ENCODE results near the gene BCCIP.
A peak's percentile ranks its signal among the peaks of the same experiment; 100 is the strongest.

Gene BCCIP

DNA sequence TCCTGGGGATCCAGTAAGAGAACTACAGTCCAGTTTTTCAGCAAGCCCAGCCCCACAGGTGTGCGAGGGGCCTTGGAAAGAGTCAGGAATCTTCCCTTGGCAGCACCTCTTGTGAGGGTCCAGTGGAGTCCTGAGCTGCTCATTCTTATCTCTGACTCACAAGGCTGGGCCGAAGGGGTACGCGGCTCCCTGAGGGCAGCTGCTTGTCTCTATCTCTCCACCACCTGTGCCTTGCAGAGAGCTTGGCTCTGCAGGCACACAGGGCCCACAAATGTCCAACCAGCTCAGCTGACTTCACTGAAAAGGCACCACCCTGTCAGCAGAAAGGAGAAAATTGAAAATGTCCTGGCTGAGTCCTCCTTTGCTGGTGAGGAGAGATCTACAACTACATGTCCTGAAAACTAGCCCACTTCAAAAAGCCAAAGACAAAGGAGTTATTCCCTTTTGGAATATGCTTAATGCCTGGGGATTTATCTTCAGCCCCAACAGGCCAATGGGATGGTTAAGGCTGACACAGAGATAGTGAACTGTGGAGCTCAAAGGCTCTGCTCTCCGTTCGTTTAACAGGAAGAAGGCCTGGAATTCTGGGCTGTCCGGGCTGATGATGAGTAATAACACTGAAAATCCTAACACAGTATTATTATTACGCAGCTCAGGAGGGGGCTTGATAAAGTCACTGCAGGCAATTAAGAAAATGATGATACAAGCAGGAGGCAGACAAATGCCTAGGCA lies 23.7 kb upstream of the BCCIP start:
- no peak for DNase-seq

DNA sequence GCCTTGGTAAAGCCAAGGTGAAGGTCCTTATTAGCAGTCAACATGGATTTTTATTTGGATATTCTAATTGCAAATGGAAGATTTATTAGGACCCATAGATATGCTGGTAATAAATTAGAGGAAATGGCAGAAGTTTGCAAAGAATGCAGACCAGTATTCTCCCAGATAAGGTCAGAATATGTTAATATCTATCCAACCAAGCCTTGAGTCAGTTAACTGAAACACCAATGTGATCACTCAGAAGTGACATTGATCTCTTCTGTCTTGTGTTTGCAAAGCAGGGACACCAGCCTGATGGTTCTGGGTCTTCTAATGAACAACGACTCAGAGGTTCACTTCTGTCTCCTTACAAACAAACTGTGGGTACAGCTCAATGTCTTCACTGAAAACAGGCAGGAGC lies 21.8 kb upstream of the BCCIP start:
- DNase-seq: no peak

DNA sequence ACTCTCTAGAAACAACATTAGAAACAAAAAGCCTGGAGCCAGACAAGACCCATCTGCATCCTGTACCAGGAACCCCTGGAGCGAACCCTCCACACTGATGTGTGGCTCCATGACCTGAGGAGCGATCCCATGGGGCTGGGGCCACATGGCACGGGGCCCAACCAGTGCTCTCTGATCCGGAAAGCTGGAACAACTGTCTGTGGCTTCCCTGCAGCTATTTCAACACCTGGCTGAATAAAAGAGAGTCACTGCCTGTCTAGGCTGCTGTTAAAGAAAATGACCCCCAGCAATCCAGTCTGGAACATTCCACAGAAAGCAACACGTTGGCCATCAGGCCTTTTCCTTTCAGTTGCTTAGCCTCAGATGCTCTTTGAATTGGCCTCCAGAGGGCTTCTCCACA lies 21.2 kb upstream of the BCCIP start:
- DNase-seq: no peak

DNA sequence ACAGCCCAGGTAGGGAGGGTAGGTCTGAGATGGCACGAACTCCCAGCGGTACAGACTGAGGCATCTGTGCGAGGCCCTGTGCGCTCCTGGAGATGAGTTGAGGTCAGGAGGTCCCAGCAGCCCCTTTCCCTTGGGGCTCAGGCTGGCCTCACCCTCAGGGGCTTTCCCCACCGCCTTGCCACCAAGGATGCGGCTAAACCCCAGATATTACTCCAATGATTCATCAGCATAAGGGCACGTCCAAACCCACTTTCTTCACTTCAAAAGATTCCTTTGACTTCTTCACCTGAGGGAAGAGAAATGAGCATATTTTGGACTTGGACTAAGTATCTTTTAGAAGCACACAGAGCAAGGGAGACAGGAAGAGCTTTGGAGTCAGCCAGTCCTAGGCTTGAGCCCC lies 20.6 kb upstream of the BCCIP start:
- DNase-seq: no peak

DNA sequence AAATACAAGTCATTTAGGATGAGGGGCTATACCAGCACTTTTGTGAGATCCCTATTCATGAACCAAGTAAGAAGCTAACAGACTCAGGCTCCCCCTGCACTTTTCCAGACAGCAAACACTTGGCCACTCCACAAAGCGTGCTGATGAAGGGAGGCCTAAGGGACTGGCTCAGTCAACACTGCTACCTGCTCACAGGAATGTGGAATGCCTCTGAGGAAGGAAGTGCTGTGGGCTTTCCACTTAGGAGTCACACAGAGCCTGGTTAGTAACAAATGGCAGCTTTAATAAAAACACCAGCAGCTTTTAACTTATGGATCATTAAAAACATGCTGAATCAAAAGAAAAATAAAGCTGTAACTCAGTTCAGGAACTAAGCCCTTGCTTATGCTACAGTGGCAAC lies 15.3 kb upstream of the BCCIP start:
- no peak for DNase-seq

DNA sequence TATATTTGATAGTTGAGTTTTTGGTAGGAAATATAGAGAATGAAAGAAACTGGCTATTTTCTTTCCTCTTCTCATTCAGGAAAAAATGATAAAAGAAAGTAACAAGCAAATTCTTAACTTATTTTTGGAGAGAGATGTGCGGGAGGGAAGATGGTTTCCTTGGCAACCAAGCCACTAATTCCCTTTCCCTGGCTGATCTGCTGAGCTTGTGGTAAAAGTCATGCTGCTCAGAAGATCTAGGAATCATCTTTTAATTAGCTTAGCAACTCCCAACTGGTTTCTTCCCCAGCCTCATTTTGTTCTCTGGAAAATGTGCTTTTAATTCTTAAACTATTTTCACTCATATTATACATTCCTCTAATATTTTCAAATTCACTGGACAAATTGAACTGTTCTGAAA lies 12.1 kb upstream of the BCCIP start:
- no peak for DNase-seq

DNA sequence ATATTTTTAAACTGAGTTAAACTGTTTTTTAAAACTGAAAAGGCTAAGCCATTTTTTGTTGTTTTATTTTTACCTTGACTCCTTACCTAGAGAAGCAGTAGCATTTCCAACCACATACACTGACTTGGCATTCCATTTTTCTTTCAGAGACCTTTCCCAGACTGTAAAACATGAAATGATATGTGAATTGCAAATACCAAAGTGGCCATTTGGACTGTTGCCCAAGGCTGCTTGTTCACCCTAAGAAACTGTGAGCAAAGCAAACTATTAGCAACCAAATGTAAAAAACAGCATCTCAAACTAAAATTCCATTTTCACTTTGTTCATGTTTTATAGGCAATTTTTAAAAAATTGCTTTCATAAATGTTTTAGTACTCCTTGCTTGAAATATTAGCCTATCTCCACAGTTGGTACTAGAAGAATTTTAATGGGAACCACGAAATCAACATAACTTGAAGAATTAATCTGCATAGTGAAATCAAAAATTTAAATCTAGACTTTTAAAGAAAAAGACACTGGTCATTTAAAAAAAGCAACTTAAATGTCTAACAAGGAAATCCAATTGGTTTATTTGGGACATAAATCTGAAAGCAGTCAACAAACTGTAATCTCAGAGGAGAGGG lies 11.1 kb upstream of the BCCIP start:
- no peak for DNase-seq

DNA sequence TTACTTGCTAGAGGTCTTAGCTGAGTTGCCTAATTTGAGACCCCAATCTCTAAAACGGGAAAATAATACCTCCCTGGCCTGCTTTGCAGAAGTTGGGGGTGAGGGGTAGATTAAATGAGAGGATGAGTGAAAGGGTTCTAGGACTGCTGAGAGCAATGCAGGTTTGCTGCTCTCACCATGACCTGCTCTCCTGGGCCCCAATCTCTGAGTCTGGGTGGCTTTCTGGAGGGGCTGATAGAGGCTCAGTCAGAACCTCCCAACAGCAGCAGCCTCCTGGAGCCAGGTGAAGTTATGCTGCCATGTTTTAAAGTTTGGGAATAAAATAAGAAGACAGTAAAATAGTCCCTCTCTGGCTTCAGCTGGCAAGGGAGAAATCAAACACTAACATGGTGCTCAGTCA lies 7.6 kb upstream of the BCCIP start:
- no peak for DNase-seq

DNA sequence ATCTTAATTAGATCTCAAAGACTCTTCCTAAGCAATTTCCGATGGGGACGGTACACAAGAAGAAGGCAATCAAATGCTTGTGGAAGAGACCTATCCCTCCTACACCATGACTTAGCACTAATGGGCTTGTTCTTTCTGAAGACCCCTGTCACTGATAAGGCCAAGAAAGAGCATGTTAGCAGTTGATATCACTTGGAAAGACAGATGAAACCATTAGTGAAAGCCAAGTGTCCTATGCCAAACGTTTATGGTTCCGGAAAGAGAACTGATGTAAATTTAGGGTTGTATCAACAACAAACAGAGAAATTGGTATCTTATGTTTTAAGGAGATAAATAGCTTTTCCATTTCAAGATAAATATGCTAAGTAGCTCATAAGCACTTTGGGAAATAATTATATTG lies 6.8 kb upstream of the BCCIP start:
- DNase-seq: no peak

DNA sequence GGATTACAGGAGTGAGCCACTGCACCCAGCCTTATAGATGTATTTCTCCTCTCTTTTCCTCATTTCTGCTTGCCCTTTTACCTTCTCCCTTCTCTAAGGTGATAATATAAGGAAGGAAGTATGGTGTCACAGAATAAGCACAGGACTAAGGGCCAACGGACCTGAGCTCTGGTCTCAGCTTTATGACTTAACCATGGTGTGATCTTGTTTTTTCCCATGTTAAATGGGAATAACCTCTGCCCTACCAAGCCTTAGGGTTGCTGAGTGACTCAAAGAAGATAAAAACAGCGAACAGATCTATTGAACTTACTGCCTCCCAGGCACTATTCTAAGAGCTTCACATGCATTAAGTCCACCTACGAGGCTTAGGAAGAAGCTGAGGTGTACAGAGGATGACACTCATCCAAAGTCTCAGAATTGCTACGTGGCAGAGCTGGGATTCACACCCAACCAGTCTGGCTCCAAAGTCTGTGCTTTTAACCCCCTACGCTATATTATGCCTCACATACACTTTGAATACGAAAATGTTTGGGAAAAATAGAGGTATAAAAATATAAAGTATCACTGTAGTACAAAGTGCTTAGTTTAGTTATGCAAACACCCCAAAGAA lies 5.9 kb upstream of the BCCIP start:
- no peak for DNase-seq

DNA sequence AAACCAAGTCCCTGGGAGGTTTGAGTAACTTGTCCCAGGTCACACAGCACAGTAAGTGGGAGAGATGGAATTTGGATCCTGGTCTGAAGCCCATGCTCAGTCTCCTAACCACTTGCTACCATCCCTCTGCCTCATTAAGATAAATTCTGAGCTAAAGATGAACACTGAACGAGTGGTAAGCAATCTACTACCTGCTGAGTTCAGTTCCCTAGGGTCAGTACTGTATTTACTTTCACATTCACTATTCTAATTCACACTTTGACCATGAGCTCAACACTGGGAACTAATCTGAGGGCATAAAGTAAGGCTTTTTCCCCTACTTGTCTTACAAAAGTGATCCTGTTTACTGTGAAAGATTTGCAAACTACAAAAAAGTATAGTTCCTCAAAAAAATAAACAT lies 2.6 kb upstream of the BCCIP start:
- no peak for DNase-seq

DNA sequence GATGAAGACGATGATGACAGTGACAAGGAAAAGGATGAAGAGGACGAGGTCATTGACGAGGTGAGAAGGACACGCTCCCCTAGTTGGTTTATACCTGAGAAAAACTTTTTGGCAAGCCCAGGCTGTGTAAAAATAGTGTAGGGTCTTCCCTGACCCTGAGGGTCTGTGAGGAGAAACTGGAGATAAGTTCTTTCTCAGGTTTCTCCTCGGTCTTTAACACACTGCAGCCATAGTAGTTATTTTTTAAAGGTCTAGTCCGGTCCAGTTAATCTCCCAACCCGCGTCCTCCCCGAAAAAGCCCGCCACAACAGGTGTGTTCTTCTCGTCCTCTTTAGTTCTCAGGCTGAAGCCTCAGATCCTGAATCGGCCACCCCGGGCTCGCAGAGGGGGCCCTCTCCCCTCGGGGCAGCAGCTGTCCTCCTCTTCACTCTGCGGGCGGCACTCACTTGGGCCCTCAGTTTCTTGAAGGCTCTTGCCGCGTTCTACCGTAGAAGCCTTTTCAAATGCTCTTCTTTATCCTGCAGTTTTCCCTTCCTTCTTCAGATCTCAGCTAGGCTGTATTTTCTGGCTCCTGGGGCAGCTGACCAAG lies 411 bp downstream of the BCCIP start:
- DNase-seq: no peak

DNA sequence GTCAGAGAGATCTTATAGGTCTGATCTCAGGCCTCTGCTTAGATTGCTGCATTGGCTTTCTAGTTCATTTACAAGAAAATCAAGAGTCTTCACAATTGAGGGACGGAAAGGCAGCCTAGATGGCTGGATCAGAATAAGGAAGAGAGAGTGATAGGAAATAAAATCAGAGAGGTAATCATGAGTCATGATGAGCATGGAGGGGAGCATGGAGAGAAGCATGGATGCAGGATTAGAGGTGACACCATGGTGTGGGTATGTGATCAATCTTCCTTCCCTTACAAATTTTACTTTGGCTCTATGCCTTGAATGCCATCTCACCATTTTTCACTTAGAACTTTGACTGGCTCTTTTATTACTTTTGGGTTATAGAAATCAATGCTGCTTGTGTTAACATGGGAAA lies 1.4 kb downstream of the BCCIP start:
- no peak for DNase-seq

DNA sequence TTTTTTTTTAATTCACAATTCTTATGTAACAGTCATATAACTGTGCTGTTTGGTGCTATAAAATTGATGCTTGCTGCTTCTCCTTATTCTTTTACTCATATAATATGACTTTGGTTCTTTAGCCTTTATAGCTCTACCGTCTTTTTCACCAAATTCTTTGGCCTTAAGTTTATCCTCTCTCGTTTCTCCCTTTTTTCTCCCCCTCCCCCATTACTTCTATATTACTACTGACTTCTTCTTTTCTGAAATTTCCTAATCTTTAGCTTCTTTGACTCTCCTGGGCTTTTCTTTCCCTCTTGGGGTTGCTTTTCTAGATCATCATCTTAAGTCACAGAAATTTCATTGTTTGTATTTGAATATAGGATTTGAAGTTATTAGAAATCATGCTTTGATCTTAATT lies 3.8 kb downstream of the BCCIP start:
- DNase-seq: no peak

DNA sequence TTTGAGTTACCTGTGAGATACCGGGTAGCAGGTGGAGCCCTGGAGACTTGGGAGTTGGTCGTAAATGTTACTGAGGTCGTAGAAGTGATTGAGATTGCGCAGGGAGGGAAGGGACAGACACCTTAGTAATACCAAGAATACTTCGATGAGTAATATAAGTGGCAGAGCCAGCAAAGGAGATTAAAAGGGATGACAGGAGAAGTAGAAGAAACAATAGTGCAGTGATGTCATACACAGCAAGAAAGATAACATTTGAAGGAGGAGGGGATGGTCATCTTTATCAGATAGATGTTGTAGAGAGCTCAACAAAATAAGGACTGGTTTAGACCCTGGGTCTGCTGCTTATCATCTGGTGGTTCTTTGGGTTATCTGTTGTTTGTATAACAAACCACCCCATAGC lies 5.0 kb downstream of the BCCIP start:
- DNase-seq: no peak

DNA sequence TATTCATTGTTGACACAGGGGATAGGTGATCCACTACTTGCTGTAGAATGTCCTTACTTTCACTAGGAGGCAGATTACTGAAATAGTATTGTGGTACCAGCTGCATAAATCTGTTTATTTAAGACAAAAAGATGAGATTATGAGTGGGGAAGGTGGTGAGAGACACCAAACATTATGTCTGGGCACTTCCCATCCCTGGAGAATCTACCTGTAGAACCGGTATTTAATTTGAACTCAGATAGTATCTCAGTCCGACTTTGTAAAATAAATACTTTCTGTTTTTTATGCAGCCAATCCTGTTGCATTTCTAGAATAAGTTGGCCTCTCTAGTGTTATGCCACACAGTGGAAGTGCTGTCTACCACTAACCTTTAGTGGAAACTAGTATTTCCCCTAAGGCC lies 13.4 kb downstream of the BCCIP start:
- DNase-seq: no peak

DNA sequence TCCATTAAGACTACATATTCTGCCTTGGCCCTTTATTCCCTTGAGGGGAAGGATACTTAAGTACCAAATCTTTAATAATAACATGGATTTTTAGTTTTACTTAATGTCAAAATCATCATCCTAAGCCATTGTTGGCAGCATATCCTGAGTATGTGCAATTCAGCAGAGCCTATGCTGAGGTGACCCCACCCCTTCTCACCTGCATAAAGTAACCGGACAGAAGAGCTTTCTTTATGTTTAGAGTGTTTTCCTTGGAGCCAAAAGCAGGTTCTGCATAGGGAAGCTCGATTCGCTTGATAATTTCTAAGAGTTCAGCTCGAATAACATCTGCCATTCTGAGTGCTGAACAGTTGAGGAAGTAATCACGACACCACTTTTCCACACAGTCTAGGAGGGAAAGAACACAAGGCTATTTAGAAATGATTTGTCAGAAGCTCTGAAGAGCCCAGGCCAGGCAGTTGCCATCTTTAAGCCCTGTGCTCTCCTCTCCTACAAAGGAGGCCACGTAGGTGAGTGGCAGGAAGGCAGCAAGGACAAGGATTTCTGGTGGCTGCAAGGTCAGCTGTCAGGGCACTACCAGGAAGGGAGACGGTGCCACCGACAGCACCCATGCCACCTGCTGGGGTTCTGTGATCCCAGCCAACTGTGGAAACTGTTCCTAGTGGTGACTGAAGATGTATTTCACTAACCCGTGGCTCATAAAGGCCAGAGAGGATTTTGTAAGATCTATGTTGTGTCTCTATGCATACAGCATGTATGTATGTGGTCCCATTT lies 15.6 kb downstream of the BCCIP start:
- peak; percentile 47 for DNase-seq

DNA sequence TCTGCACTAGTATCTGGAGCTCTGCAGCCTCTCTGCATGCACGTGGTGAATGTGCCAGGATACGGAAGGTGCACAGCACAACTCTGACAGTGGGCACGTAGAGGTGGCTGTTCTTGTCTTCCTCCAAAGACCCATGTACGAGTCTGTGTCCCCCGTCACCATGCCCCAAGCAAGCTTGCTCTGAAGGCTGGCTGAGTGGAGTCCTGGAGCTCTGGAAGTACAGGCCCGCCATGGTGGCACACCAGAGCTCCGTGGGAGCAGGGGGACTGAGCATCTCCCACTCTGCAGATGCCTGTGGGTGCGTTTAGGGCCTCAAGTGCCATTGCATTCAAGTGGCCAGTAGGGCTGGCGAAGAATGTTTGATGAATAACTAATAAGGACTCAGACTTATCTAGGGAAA lies 17.1 kb downstream of the BCCIP start:
- no peak for DNase-seq

DNA sequence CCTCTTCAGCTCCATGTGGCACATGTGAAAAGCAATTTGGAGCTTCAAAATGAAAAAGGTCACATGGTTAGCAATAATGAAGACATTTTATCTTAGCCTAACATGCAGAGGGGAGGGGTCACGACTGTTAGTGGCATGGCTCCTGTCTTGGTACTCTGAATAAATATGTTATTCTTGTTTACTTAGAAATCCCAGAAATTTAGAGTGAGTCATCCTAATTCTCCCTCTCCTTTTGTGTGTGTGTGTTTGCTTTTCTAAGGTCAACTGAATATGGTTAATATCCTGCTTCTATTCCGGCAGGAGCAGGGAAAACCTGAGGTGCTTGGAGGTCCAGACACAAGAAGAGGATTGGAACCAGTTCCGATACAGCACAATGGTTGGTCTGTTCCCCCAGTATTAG lies 17.6 kb downstream of the BCCIP start:
- DNase-seq: peak; percentile 38

DNA sequence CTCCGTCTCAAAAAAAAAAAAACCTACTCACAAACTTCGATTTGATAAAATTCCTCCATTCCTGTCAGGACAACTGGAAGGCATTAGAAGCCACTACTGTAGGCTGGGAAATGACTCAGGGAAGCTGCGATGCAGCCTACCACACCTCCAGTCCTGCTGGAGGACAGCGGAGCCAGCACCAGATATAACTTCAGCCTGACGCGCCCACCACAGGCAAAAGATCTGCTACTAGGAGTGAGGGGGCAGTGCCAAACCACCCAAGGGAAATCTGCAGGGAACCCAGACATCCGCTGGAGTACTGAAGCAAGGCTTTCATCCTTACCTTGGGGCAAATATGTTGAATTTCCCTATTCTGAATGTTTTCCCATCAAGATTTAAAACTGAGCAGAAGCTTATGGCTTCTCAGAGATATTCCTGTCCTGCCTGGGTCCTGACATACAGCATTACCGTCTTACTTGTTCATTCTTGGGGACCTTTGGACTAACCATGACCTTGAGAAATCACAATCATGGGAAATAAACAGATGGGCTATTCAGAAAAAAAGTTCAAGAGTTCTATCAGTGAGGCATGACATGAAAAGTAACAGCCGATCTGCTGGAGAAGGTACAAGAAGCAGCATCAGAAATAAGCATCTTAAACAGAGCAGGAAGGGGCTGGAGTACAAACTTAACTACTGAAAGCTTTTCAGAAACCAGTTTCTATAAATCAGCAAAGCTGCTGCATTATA lies 20.4 kb downstream of the BCCIP start:
- no peak for DNase-seq

DNA sequence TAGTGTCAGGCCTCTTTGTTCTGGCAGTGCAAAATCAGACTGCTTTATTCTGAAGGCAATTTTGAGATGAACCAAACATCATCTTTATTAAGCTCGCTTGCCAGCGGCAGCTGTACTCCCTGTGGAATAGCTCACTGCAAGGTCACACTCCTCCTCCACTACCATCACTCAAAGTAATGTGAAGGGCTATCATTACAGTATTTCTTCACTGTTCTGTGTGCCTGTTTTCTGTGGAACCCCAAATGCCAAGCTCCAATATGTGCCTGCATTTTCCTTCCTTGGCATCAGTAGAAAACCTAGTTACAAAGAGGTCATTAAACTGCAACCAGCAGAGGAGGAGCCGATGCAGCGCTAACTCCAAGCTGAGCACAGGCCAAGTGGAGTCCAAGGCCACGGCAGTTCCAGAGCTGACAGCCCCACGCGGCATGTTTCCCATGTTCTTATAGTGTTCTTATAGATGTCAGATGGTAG lies 21.4 kb downstream of the BCCIP start:
- DNase-seq: no peak

DNA sequence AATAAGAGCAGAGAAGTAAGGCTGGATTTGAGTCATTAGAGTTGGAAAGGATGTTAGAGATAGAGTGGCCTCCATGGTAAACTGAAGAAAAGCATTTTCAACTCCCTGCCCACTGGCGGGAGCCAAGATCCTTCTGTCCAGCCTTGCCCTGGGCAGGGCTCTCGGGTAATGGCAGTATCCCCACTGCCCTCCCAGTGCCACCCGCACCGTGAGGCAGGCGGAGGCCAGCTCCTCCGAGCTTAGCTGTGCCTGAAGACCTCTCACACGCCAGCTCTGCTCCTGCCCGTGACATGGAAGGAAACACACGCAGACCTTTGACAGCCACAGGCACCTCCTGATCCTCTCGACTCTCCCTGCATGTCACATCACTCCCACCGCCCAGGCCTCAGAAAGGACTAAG lies 22.3 kb downstream of the BCCIP start:
- no peak for DNase-seq

DNA sequence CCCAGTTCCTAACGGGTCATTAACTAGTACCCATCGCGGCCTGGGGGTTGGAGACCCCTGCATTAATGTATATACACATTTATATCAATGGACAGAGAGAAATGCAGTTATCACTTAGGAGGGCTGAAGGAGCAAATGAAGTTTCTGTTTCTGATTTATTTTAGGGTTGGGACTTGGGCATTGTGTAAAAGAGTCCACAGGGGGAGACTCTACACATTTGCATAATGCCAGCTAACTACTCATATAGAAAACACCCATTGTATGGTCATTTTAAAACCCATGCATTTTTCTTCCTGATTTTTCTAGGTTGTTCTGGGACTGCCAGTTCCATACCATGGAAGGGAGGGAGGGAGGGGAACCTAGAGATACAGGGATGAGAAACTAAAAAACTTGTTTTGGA lies 23.5 kb downstream of the BCCIP start:
- no peak for DNase-seq
